ENCODE data around the gene ATP5PD.

DNA sequence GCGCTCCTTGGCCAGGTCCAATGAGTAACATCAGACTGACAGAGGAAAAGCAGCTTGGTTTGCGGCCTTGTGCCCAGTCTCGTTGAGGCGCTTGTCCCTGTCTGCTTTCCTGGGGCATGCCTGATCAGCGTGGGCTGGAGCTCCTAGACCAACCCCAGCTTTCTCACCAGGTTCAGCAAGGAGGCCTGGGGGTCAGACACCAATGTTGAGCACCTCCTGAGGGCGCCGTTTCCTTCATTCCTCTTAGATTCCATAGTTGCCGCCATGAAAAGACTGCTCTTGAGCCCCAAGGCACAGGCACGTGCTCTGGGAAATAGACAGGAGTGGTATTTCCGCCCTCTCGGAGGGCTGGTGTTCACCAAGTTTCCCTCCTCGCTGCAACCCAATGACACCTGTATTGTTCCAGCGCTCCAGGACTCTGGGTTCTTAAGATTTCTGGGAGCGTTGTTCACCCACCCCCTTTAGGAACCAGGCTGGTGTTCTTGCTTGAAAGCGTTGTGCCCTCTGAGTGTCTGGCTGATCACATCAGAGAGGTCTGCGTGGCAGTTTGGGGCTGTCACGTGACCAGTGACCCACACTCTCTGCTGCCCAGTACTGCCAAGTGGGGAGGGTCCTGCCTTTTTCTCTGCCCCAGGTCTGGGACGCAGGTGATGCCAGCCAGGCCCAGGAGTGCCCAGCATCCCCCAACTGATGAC is 18.2 kb upstream of the ATP5PD start:
- TF ChIP-seq, protein P1, sequence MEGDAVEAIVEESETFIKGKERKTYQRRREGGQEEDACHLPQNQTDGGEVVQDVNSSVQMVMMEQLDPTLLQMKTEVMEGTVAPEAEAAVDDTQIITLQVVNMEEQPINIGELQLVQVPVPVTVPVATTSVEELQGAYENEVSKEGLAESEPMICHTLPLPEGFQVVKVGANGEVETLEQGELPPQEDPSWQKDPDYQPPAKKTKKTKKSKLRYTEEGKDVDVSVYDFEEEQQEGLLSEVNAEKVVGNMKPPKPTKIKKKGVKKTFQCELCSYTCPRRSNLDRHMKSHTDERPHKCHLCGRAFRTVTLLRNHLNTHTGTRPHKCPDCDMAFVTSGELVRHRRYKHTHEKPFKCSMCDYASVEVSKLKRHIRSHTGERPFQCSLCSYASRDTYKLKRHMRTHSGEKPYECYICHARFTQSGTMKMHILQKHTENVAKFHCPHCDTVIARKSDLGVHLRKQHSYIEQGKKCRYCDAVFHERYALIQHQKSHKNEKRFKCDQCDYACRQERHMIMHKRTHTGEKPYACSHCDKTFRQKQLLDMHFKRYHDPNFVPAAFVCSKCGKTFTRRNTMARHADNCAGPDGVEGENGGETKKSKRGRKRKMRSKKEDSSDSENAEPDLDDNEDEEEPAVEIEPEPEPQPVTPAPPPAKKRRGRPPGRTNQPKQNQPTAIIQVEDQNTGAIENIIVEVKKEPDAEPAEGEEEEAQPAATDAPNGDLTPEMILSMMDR (IDR thresholded peaks at IDR 0.05; ENCODE audit: insufficient read depth, low read depth, low read length): no peak
- no peak for TF ChIP-seq EZH2 (IDR thresholded peaks at IDR 0.05; ENCODE audit: insufficient read depth, low read length)

All from astrocyte (in vitro differentiated cells and primary cell).